CD4-positive, alpha-beta T cell treated with Interferon gamma for 1 hour (primary cell): ENCODE results near the gene DIPK1A.
A peak's percentile ranks its signal among the peaks of the same experiment; 100 is the strongest.

Source experiments
- DNase-seq: peaks from one replicate; pipeline ENCODE4 v3.0.0-alpha.2; 2020

DIPK1A gene

DNA sequence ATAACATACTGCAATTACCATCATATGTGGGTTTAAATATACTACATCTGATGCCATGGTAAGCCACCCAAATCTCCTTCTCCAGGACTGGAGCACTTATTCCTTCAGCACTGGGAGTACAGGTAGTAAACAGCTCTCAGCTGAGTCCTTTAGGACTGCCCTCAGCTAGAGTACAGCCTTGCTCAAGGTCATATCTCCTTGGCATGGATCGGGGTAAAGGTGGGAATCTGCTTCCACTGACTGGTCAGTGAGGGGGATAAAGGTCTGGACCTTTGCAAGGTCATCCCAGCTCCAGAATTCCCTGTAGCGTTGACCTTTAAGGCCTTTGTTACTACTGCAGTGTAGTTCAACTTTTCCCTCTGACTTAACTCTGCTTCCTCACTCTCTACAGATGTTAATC is 90.7 kb downstream of the DIPK1A start:
- no peak for DNase-seq

DNA sequence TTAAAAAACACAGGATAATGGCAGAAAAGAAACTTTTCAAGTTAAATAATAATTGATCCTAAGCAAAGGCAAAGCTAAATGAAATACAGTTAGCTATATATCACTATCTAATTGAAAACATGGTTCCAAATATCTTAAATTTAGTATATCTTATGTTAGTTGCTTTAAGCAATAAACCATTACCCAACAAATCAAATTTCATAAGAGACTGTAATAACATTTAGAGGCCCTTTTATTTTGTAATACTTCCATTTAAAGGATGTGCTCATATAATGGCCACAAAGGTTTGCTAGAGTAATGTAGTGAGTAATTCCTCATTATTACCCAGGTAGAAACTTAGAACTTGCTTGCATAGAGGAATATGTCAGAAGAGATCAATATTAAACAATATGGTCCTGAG is 97.1 kb downstream of the DIPK1A start:
- DNase-seq, result no peak

- DNase-seq, result no peak
These were observed 98.7 kb downstream of the DIPK1A start for GRCh38 chr1:92862605-92863004.

- DNase-seq, result no peak
These were observed 101.7 kb downstream of the DIPK1A start for GRCh38 chr1:92859400-92860039.

GRCh38 chr1:92858564-92859399 is 102.5 kb downstream of the DIPK1A start:
- peak; percentile 40 for DNase-seq

GRCh38 chr1:92857817-92858216 is 103.4 kb downstream of the DIPK1A start:
- no peak for DNase-seq

DNA sequence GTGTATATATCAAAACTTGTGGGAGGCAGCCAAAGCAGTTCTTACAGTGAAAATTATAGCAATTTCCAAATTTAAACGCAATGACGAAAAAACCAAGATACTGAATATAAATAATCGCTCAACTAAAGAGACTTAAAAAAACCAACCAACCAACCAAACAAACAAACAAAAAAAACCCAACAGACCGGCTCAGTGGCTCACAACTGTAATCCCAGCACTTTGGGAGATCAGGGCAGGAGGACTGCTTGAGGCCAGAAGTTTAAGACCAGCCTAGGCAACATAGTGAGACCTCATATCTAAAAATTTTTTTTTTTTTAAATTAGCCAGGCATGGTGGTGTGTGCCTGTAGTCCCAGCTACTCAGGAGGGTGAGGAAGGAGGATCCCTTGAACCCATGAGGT is 106.0 kb downstream of the DIPK1A start:
- DNase-seq, result no peak

DNA sequence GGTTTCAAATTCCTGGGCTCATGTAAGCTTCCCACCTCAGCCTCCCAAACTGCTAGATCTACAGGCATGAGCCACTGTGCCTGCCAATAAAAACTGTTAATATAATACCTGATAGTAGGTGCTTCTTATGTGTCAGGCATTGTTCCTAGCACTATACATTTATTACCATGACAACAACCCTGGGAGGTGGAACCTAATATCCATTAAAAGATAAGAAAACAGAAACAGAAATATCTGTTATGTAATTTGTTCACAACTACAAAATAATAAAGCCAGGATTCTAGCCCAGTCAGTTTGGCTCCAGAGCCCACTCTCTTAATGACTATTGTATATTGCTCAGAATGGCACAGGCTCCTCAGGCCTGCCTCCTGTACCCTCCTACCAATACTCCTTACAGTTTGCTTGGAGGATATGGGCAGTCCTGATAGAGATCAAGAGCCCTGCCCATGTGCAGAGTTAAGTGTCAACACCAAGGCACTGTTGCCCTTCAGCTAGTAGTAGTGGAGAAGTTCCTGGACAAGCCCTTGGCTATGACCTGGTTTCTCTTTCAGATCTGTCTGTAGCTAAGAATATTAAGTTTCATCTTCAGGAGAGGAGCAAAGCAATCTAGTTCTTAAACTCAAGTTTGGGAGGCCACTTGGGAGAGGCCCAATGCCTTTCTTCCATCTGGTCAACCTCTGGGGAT is 107.0 kb downstream of the DIPK1A start:
- DNase-seq, result no peak

- peak; percentile 11 for DNase-seq
These were observed 108.0 kb downstream of the DIPK1A start for GRCh38 chr1:92853299-92853698.

- DNase-seq, result no peak
These were observed 109.5 kb downstream of the DIPK1A start for GRCh38 chr1:92851729-92852128.

- no peak for DNase-seq
These were observed 111.2 kb downstream of the DIPK1A start for GRCh38 chr1:92850019-92850418.

DNA sequence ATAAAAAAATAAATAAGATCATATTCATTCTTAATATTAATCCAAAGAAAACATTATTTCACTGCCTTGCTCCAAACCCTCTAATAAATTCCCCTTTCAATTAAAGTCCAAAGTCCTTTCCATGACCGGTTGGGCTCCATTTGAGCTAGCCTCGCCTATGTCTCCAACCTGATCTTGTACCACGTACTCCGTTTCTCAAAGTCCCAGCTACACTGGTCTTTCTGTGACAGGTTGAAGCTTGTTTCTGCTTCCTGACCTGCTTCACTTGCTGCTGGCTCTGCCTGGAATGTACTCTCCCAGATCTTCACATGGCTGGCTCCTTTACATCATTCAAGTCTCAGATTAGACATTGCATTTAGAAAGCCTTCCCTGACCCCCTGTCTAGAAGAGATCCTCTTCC is 113.1 kb downstream of the DIPK1A start:
- no peak for DNase-seq

DNA sequence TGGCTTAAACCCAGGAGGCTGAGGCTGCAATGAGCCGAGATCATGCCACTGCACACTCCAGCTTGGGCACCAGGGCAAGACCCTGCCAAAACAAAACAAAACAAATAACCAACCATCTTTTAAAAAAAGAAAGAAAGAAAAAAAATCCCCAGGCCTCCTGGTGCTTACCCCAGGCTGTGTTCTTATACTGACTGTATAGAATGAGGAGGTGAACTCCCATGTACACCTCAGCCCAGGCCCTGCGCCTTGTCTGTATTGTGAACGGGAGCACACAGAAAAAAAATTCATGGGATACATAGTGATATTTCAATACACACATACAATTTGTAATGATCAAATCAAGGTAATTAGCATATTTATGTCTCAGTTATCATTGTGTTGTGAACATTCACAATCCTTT is 115.4 kb downstream of the DIPK1A start:
- no peak for DNase-seq

DNA sequence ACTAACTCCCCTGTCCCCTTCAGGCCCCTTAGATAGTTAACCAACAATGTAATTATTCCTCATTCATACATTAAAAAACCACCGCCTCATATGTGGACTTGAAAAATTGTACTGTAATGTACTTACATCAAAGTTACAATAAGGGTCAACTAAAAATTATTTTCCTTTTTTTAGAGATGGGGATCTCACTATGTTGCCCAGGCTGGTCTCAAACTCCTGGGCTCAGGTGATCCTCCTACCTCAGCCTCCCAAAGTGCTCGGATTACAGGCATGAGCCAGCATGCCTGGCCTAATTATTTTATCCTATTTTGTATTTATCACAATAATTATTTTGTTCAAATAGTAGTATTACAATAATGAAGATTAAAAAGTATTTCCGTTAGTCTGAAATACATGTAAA is 116.8 kb downstream of the DIPK1A start:
- no peak for DNase-seq

- DNase-seq, result no peak
These were observed 117.6 kb downstream of the DIPK1A start for GRCh38 chr1:92843429-92844352.

GRCh38 chr1:92843046-92843423 is 118.2 kb downstream of the DIPK1A start:
- DNase-seq, result no peak

DNA sequence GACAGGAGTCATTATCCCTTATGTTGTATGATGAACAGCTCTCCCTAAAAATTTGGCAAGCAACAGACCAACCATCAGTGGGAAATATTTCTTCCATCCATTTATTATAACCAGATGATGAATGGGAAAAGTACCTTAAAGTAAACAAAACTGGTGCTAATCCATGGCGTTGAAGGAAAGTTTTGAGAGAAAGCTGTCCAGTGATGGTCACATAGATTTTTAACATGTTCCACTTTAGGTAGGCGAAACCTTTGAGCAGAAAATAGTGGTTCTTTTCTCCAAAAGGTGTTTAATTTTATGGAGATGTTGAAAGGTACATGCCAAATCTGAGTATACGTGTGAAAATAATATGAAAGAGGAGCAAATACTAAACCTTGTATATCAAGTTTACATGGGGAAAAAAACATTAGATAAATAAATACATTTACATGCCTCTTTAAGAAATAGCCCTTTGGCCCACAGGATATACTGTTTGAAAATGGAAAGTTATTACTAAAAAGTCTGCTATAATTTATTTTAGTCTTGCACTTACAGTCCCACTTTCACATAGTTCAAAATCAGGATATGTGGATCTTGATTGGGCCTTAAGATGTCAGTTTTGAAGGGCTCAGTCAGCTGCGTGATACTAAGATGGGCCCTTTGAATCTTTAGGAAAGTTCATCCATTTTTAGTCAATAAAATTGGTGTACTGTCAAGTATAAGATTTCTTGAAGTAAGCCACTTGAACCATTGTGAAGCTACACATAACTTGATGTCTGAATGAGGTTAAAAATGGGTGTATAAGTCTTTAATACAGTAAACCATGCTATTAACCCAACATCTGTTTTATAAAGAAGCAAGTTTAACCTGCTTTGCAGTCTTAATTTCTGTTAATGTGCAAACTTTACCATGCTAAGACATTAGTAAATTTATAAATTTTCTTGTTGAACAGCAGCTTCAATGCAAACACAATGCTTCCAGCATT is 118.9 kb downstream of the DIPK1A start:
- DNase-seq, result no peak

GRCh38 chr1:92840600-92840999 is 120.7 kb downstream of the DIPK1A start:
- DNase-seq, result no peak

GRCh38 chr1:92839442-92839841 is 121.8 kb downstream of the DIPK1A start:
- DNase-seq, result no peak

GRCh38 chr1:92838519-92838918 is 122.7 kb downstream of the DIPK1A start:
- no peak for DNase-seq

GRCh38 chr1:92837062-92837461 is 124.2 kb downstream of the DIPK1A start:
- DNase-seq, result no peak

- DNase-seq, result no peak
These were observed 126.6 kb downstream of the DIPK1A start for GRCh38 chr1:92834617-92835016.
